GM12864 (cell line): ENCODE results near the gene RNF180.

Experiments
- DNase-seq: peaks from one replicate; pipeline ENCODE4 v3.0.0-alpha.2; 2011; ENCODE audit warnings: low read depth
- H3K4me3 ChIP-seq: 2 replicates; pipeline ENCODE4 v1.5.1; 2011; ENCODE audit warnings: mild to moderate bottlenecking, low read depth, low read length, control low read depth
- CTCF ChIP-seq: IDR thresholded peaks from 2 replicates; pipeline ENCODE4 v1.5.1; 2011; ENCODE audit warnings: low read depth, mild to moderate bottlenecking, moderate library complexity, low read length, control low read depth, inconsistent platforms; ENCODE audit errors: missing control alignments

Gene RNF180

GRCh38 chr5:64161420-64161819 lies 4.2 kb upstream of the RNF180 start:
- DNase-seq: no peak

DNA sequence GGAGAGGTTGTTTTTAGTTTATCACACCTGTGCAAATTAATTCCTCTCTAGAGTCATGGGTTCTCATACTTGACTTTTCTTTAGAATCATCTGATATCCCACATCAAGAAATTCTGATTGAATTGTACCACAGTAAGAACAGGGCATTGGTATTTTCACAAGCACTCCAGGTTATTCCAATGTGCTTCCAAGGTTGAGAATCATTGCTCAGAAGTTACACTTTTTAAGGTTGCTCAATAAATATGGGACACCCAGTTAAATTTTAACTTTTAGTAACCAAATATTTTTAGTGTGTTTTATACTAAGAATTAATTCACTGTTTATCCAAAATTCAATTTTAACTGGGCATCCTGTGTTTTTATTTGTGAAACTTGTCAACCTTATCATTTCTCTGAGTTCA lies 2.5 kb upstream of the RNF180 start:
- H3K4me3 ChIP-seq: no peak overlapping the region
- TF ChIP-seq CTCF: no peak
- no peak for DNase-seq

More at GRCh38 chr5:64161420-64161819, 4.2 kb upstream of the RNF180 start:
- no peak overlapping the region for H3K4me3 ChIP-seq
- no peak for TF ChIP-seq CTCF

DNA sequence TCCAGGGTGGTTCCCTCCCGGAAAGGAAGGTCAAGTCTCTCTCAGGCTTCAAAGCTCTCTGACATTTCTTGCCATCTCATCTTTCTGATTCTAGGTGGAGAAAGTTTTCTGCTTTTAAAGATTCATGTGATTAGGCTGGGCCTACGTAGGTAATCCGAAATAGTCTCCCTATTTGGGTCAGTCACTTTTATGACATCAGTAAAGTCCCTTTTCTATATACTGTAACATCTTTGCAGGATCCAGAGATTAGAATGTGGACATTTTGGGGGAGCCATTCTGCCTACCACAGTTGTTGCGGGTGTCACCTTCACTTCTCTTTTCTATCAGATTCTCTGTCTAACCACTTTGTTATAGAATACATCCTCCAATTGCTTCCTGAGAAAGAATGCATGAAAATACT lies 1.9 kb upstream of the RNF180 start:
- no peak for TF ChIP-seq CTCF
- H3K4me3 ChIP-seq: no peak overlapping the region
- no peak for DNase-seq

GRCh38 chr5:64164166-64164565 lies 1.5 kb upstream of the RNF180 start:
- DNase-seq: no peak

GRCh38 chr5:64165160-64165499 lies 513 bp upstream of the RNF180 start:
- DNase-seq: no peak
- TF ChIP-seq CTCF: no peak
- H3K4me3 ChIP-seq: no peak overlapping the region

More at GRCh38 chr5:64164166-64164565, 1.5 kb upstream of the RNF180 start:
- no peak overlapping the region for H3K4me3 ChIP-seq
- TF ChIP-seq CTCF: no peak

DNA sequence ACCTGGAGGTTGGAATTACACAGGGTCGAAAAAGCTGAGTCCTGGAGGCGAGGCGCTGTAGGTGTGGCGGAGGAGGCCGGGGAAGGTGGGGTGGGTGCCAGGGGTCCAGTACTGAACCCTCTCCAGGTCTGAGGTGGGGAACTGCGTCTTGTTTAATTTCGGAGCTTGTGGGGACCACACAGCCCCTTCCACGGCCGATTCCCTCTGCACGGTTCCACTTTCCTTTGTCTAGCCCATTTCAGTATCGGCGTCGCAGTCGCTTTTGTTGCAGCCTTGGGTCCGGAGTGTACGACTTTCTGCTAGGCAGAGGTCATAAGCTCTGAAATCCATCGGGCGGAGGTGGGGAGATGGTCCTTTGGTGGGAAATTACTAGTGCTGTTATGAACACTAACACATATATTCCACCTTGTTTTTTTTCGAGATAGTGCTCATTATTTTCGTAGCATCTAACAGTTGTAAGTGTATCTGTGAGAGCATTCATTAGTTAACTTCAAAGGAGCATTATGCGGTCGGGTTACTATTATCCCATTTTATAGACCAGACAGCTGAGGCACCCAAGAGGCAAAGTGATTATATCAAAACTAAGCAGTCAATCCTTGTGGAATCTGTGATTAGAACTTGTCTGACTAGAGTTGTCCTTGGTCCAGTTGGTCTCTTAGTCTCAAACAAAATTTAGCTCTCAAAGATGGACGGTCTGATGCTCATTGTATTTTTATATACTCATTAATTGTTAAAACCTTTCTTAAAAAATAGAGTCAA lies 737 bp downstream of the RNF180 start:
- H3K4me3 ChIP-seq: no peak overlapping the region
- DNase-seq: no peak
- TF ChIP-seq CTCF: no peak

DNA sequence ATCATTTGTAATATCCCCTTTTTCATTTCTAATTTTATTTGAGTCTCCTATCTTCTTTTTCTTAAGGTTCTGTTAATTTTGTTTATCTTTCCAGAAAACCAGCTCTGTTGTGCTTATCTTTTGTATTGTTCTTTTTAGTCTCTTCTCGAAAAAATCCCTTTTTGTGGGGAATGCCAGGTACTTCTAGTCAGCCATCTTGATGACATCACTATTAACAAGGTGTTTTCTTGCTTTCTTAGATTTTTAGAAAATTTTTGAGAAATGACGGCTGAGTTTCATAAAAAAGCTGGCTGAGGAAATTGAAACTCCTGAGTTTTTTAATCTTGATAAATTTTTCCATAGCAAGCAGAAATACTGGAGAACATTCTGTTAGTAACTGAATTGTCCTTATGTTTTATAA lies 10.7 kb downstream of the RNF180 start:
- no peak for TF ChIP-seq CTCF
- H3K4me3 ChIP-seq: no peak overlapping the region

More for the DNA sequence above, 10.7 kb downstream of the RNF180 start:
- no peak for DNase-seq
